GM13976 (cell line): ENCODE measurements around the gene AGAP1.

Source experiments
- DNase-seq: peaks from one replicate; pipeline ENCODE4 v3.0.0; 2012; ENCODE audit warnings: low spot score
- in situ Hi-C: fragments of 300-500 bp; cut with MboI; formaldehyde crosslinking; loops from one replicate; pipeline ENCODE4 v1.12.0; 2022; ENCODE audit warnings: low sequenced_read_pairs, mixed read lengths, inconsistent platforms; ENCODE audit not compliant: unreplicated experiment
- TF ChIP-seq, protein P1 (sequence below): IDR thresholded peaks from 2 replicates; pipeline ENCODE4 v1.5.1; 2012; ENCODE audit warnings: borderline replicate concordance, mild to moderate bottlenecking; ENCODE audit not compliant: insufficient read depth; ENCODE audit errors: extremely low read depth, missing control alignments, control extremely low read depth

Gene AGAP1

DNA sequence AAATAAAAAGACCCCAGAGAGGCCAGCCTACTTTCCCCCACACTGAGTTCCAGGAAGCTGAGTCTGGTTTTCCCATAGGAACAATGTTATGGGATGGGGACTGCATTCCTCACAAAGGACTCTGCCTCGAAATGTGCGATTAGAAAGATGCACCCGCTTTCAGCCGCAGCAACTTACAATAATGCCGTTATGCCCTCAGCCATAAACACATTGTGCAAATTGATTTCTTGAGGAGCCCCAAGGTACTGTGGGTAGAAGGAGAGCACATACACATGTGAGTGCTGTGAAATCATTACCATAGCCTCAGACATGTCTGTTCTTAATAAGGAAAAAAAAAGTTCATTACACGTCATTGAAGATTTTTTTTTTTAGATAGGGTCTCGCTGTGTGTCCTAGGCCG is 64.7 kb downstream of the AGAP1 start:
- TF ChIP-seq, protein P1, sequence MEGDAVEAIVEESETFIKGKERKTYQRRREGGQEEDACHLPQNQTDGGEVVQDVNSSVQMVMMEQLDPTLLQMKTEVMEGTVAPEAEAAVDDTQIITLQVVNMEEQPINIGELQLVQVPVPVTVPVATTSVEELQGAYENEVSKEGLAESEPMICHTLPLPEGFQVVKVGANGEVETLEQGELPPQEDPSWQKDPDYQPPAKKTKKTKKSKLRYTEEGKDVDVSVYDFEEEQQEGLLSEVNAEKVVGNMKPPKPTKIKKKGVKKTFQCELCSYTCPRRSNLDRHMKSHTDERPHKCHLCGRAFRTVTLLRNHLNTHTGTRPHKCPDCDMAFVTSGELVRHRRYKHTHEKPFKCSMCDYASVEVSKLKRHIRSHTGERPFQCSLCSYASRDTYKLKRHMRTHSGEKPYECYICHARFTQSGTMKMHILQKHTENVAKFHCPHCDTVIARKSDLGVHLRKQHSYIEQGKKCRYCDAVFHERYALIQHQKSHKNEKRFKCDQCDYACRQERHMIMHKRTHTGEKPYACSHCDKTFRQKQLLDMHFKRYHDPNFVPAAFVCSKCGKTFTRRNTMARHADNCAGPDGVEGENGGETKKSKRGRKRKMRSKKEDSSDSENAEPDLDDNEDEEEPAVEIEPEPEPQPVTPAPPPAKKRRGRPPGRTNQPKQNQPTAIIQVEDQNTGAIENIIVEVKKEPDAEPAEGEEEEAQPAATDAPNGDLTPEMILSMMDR = no peak
- in situ Hi-C loops = no loop called here
- no peak for DNase-seq

DNA sequence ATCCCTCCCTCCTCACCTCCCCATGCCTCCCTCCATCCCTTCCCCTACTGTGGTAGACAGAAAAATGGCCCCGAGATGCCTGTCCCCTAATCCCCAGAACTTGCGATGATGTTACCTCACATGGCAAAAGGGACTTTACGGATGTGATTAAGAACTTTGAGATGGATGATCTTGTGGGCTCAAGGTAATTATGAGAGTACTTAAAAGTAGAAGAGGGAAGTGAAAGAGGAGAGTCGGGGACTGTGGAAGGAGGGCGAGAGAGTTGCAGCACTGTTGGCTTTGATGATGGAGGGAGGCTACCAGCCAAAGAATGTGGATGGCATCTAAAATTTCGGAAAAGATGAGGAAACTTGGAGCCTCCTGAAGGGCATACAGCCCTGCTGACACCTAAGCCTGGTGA is 66.5 kb downstream of the AGAP1 start:
- in situ Hi-C loops = no loop called here
- TF ChIP-seq, protein P1 = no peak

DNA sequence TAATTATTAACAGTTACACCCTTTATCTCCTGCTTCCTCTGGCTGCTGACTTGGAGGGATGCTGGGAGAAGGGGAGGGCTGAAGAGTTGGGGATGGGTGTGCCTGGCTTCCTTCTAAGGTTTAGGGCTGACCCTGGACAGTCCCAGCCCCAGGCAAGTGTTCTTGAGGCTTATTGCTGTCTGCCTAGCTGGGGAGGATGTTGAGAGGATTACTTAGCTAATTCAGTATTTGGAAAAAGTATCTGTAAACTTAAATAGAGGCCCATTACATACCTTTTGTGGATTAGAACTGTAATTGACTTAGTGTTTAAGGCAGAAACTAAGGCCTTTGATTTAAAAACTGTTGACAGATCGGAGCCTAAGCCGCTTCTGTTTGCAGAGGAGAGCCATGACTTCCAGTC is 67.6 kb downstream of the AGAP1 start:
- in situ Hi-C loops = no loop called here
- TF ChIP-seq, protein P1 = no peak
- DNase-seq = no peak

More for the DNA sequence above, 66.5 kb downstream of the AGAP1 start:
- no peak for DNase-seq

DNA sequence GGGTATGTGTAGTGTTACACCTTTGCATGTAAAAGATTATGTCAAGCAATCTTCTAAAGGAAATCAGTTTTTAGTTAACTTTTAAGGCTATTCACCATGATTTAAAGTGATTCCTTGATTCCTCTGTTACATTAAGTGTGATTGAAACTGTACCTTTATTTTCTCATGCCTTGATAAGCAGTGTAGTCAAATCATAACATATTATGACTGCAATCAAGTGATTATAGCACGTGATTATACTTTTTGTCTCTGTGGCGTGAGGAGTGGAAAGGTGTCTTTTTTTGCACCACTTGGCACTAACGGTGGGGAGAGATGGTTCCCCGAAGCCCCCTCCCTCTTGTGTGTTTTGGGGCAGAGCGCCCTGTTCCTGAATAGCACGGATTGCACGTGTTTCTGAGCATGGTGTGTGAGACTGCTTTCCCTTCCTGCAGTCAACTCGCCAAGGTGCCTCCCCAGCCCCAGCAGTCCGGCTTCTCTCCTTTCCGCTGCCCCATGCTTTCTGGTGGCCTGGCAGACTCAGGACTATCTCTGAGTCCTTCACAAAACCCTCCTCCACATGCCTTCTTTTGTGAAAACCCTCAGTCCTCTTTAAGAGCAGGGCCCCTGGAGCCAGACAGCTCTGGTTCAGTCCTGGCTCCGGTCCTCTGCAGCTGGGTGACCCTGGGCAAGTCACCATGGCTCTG is 68.4 kb downstream of the AGAP1 start:
- in situ Hi-C loops = no loop called here
- TF ChIP-seq, protein P1 = no peak
- no peak for DNase-seq

DNA sequence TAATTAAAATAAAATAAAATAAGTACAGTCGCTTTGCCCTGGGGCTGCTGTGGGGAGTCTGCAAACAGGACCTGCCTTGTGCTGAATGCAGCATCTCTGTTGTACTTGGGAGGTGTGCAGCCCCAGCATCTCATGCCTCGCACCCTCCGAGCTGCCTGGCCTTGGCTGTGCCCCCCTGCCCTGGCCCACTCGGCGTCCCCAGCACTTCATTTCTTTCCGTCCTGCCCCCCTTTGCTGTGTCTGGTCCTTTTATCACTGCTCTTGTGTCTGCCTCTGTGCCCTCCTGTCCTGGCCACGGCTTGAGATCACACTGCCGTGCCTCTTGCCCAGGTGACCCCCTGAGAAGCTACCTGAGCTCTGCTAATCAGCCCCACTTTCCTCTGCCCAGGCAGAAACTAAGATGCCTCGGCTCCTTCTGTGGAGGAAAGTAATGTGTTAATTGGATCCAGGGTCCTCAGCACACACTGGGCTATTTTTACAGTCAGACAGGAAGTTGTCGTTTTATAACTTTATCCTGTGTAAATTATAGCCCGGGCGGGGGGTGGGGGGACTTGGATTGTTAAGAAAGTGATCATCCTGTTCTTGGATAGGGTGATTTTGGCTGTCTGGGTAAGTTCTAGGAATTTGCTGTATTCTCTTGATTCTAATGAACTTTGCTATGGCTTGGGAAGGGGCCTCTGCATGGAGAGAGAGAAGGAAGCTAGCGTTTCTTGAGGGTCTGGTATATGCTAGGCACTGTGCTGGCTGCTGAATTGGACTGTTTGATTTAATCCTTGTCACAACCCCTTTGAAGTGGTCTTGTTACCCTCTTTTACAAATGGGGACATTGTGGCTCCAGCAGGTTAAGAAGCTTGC is 69.4 kb downstream of the AGAP1 start:
- no peak for DNase-seq
- in situ Hi-C loops = no loop called here
- TF ChIP-seq, protein P1 = no peak

DNA sequence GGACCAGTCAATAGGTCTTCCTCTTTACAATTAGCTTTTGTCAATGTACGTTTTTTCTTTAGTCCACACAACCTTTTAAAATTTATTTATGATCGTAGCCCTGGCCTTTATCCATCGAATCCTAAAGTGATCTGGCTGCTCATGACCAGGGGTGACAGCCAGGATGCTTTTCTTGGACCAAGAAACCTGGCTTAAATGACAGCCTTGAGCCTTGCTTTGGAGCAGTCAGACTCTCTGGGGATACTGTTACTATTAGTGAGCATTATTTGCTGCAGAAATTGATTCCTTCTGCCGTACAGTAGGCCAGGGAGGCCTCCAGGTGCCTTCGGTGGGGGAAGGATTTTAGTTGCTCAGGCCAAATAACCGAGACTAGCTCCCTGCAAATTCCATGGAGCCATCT is 70.2 kb downstream of the AGAP1 start:
- no peak for DNase-seq
- TF ChIP-seq, protein P1 = no peak
- in situ Hi-C loops = no loop called here
